HG03354 (cell line): ENCODE results near the gene GRM1.

Experiments
- ATAC-seq: cut with Tn5 transposase; IDR thresholded peaks from one replicate; pipeline ENCODE4 v1.9.1; 2021; ENCODE audit warnings: mild to moderate bottlenecking; ENCODE audit not compliant: unreplicated experiment, poor library complexity, severe bottlenecking

GRM1 gene

DNA sequence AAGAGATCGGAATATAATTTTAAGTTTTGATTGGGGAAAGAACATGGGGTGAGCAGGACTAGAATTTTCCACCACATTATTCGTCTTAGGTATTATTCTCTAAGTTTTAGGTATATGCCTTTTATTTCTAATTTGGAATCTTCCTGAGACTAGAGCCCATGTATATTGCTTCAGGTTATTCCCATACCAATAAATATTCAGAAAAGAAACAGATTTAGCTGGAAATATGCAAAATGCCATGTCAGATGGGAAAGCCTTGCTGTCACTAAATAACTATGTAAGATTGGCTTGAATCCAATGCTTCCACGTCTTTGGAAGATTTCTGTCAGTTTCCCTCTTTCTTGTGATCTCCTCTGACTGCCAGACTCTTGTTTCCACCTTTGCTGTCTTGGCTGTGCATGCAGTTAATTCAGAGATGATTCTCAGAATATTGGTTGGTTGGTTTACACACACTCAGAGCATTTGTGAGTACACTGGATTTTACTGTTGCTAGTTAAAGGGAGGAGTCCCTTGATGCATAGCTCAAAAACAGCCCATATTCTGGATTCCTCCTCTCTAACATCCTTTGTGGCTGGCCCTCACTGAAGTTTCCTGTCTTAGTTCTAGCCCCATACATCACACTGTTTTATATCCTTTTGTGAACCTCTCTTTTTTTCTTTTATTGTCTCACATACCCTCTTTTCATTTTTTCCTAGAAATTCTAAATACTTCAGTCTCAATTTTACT lies 64.3 kb downstream of the GRM1 start:
- no peak for ATAC-seq

DNA sequence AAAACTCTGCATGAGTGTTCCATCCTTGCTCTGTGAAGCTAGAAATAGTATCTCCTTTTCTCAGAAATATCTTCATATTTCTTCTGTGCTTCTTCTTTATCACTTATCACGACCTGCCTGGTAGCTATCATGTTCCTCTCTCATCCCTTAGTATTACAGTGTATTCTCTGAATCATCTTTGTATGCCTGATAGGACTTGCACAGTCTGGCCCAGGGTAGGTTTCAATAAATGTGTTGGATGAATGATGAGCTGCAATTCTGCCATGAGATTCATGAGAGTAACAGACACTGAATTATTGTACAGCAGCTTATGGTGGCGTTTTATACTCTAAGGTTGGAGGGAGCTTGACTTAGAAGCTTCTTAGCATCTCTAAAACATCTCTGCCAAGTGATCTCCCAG lies 66.6 kb downstream of the GRM1 start:
- ATAC-seq = no peak

DNA sequence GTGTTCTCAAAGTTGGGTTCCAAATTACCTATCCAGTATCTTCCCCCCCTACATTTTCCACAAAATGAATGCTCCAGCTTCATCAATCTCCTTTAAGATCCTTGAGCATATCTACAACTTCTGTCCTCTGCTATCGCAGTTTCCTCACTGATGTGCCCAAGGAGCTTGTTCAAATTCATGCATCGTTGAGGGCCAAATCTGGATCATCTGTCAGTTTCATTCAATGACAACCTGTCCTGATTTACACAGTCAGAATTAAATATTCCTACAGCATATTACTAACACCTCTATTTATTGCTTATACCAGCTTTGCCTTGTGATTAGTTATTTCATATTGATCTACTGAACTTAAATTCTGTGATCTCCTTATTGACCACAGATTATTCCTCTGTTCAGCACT lies 68.7 kb downstream of the GRM1 start:
- ATAC-seq = no peak

DNA sequence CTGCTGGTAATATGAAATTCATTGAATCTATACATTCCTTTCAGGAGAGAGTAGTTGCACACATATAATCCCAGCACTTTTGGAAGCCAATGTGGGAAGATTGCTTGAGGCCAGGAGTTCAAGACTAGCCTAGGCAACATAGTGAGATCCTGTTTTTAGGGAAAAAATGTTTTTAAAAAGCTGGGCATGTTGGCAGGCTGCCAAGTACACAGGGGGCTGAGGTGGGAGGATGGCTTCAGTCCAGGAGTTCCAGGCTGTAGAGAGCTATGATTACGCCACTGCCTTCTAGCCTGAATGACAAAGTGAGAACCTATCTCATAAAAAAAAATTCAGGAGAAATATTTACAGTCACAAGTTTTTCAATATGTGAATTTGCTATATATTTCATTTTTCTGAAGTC lies 71.9 kb downstream of the GRM1 start:
- no peak for ATAC-seq

DNA sequence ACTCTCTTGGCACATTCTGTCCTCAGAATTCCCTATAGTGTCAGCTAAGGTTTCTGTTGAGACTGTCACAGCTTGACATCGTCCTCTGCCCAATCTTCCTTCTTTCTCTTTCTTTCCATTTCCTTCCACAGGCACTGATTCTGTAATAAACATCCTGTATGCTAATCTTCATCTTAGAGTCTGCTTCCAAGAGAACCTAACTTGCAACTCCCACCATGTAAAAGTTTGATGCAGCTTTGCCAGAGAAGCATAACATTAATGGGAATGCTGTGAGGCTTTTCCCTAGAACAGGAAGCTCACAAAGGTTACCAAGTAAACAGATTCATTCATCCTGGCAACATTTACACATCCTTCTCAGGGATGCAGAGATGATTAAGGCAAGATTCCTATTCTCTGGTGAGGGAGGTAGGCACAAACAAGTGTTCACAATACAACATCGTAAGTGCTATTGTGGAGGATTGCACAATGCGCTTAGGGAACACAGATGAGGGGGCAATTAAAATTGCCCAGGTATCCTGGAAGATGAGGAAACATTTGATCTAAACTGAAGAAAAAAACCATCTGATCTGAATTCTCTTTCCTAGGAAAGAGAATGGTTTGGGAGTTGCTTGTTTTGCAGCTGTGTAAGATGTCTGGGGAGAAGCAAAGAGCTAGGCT lies 74.7 kb downstream of the GRM1 start:
- ATAC-seq = no peak

DNA sequence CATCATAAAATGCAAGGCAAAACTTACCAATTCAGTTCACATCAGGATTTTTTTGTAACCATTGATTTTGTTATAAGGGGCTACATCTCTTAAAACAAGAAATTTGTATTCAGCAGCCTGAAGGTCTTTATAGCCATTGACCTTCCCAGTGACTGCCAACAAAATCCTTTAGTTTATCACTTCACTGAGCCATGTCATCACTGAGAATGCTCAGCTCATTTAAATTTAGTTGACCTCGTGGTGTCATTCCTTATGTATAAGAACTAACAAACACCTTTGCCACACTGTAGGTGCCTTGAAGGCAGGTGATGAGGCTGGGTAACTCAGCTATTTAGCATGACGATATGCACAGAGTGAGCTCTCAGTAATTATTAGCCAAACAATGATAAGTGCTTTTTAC lies 77.7 kb downstream of the GRM1 start:
- ATAC-seq = no peak

DNA sequence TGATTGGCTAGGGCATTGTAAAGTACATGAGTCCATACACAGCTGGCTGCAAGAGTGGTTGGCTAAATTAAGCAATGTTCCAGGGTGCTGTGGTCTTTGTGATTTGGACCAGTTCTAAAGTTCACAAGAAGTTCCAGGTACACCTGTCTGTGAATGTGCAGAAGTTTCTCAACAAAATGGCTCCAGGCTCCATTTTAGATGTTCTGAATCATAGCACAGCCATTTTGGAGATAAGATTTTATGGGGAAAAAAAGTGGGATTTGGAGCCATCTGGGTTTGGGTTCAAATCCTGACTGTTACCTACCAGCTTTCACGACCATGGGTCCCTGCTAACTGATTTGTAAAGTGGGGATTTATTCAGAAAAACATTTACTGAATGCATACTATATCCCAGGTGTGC lies 82.1 kb downstream of the GRM1 start:
- no peak for ATAC-seq

DNA sequence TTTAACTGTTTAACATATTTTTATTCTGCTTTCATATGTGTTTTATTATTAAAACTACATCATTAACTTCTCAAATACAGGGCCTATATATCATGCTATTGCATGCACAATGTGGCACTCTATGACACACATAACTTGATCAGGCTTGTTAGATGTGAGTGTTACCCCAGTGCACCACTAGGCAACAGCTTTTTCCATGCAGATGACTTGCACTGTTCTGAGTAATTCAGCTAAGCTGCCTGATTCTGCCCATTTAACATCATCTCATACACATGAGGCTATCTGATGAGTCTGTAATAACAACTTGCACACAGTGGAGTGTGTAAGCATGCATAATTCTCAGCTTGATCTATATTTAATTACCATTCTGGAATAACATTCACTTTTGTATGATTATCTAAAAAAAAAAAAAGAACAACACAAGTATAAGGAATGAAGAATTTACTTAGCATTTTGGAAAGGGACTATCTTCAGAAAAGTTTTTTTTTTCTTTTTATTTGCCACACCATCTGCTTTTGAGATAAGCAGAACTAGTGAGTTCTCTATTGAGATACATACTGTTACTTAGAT lies 83.1 kb downstream of the GRM1 start:
- ATAC-seq = no peak

DNA sequence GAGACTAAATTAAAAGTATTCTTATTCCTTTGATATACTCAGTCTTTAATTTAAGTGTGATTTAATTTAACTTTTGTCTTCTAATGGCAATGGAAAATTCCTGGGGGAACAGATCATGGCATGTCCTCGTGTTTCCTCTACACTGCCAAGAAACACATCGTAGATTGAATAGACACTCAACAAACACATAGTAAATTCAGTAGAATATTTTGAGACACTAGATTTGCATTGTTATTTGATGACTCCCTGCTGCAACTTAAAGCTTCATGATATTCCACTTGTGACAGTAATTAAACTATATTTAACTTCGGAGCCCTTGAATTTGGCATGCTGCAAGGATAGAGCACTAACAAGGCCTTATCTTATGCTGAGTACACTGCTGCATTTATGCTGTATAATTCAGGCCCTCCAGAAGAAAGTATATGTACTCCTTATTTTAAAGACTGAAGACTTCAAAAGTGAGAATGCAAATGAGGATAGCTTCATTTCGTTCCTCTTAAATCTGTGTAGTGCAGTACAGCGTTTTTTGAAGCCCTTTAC lies 84.3 kb downstream of the GRM1 start:
- no peak for ATAC-seq

DNA sequence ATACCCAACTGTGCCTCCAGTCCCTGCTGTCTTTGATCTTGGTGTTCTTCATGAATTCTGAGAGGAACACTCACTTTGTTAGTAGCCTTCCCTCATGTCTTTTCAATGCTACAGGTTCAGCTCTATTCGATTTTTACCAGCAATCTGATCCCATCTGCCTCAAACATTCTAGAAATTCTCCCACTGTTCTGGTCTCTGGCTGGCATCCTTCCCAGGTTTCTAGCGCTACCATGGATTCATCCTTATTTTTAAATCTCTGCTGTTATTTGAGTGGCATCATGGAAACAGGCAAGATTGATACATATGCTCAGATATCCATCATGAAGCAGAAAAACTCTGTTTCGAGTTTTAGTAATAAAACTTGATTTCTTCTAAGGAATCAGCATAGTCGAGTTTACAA lies 94.8 kb downstream of the GRM1 start:
- ATAC-seq = no peak

DNA sequence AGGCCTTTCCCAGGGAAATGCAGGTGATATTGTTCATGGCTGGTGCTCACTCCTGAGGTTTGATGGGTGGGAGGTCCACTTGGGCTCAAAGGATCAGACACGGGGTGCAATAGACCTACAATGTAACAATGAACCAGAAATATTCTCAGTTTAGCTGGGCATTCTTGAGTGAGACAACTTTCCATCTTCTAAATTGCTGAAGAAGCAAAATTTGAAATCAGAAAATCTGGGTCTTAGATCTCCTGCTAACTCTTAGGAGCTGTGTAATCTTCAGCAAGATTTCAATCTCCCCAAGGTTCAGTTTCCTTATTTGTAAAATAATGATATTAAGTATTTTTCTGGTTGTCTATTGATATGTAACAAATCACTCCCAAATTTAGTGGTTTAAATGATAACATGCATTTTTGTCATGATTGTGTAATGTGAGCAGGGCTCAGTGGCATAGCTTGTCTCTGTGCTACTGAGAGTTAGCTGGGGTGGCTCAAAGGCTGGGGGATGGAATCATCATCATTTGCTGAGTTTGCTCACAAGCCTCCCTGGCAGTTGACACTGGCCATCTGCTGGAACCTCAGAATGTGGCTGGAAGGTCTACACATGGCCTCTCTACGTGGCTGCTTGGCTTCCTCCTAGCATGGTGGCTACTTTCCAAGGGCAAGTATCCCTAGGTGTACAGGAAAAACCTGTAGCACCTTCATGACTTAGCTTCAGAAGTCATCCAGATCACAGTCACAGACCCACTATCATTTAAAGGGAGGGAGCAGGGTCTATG lies 98.8 kb downstream of the GRM1 start:
- ATAC-seq = no peak

DNA sequence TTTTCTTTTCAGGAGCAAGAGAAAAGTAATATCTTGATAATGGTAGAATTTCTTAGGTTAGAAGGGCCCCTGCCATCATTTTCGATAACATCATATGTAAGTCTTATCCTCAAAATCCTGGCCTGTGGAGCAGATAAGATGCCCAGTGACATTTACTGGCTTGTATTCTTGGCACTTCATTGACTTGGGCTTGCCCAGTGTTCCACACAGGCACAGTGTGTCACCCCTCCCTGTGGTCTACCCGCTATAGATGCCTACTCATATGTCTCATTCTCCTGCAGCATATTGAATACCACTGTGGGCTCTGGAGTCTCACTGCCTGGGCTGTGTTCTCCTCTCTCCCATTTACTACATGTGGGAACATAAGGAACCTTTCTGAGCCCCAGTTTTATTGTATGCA lies 105.0 kb downstream of the GRM1 start:
- ATAC-seq = no peak

DNA sequence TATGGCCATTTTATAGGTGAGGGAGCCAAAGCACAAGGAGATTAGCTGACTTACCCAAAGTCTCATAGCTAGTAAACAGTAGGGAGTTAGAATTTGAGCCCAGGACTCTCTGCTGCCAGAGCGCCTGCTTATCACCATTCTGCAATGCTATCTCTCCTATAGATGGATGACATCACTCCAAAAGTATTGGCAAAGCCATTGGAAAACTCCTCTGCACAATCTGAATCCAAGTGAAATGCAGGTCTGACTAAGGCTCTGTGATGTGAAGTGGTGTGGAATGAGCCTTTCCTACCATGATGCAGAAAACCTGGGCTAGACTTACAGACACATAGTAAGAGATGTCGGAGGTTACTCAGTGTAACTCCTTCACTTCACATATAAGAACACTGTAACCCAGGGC lies 106.3 kb downstream of the GRM1 start:
- no peak for ATAC-seq

DNA sequence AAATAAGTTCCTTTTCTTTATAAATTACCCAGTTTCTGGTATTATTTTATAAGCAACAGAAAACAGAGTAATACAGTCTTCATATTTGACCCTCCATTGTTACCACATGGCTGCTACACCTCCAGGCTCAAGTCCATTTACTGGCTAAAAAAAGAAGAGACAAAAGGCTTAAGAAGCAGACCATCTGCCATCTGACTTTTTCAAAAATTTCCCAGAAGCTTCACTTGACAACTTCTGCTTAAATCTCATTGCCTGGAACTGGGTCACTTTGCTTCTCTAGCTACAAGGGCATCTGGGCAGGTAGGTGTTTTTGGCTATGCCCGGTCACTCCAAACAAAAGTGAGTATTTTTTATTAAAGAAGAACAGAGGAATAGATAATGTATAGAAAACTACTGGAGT lies 118.0 kb downstream of the GRM1 start:
- ATAC-seq = no peak

DNA sequence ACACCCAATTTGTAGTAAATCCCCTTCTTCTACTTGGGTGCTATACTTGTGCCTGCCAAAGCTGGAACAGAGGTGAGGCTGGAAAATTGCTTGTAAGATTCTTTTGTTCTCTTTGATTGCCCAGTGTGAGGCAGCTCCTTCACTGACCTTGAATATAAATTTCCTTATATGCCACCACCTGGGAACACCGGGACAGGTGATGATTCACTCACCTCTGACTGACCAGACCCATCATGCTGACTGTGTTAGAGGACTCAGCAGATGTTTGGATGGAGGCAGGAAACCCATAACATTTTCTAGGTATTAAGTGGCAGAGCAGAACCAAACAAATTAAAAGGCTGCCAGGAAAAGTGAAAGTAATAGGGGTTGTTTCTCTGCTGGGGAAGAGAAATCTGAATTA lies 120.9 kb downstream of the GRM1 start:
- ATAC-seq = no peak

DNA sequence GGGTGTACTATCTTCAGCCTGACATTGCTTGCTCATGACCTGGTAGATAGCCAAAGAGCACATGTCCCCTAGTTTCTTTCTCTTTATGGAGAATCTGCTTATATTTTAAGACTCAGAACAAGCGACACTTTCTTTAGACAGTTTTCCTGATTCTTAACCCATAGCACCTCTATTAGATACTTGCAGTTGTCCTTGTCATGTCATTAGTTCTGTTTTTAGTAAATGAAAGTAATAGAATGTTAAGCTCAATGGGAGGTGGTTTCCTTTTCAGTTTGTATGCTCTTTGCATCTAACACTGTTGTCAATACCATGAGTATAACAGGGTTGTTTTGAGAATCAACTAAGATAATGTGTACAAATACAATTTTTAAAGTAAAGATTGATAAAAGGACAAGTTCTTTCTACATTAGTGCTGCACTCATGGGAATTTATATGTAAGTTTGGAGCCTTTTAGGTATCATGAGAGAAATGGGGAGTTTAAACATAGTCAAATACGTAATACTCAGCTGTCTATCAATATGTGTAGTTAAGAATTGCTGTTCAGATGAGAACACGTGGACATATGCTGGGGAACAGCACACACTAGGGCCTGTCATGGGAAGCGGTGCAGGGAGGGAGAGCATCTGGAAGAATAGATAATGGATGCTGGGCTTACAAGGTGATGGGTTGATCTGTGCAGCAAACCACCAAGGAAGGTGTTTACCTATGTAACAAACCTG lies 124.3 kb downstream of the GRM1 start:
- ATAC-seq = peak; percentile 92

DNA sequence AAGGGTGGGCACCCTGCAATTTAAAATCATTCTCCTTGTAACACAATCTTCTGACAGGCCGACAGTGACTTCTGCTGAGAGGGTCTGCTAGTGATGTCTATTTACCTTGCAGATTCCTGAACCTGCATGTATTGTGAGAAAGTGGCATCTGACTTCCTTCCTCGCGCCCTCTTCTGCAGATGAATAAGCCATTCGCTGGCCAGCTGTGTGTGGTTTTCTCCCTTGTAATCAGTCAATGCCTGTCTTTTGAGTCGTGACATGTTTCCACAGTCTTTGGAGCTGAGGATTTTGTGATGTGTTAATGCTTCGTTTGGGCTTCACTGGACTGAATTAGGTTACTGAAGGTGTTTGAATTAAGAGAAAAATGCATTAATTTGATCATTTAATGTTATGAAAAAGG lies 125.3 kb downstream of the GRM1 start:
- peak; percentile 46 for ATAC-seq

DNA sequence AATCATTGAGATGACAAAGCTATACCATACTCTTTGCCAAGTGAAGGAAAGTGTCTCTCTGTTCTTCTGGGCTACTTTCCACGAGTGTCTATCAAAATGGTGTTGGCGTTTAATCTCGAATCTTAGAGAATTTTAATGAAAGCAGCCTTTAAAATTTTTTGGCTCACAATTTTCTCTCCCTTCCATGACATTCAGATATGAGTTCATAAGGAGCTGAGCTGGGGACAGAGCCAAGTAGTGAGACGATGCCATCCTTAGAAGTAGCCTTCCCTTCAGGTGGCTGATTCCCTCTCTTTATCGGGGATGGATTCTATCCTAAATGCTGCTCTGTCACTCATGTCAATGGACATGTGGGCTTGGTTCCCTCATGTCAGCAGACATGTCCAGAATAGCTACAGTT lies 132.8 kb downstream of the GRM1 start:
- ATAC-seq = no peak

DNA sequence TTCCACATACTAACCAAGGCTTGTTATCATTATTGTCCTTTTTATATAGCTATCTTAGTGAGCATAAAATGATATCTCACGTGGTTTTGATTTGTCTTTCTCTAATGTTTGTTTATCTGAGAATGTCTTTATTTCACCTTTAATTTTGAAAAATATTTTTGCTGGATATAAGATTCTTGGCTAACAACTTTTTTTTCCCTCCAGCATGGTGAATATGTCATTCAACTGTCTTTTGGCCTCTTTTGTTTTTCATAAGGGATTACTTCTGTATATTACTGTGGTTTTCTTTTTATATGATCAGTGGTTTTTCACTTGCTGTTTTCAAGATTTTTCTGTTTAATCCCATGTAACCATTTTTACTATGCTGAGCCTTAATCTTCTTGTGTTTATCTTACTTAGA lies 141.0 kb downstream of the GRM1 start:
- no peak for ATAC-seq

DNA sequence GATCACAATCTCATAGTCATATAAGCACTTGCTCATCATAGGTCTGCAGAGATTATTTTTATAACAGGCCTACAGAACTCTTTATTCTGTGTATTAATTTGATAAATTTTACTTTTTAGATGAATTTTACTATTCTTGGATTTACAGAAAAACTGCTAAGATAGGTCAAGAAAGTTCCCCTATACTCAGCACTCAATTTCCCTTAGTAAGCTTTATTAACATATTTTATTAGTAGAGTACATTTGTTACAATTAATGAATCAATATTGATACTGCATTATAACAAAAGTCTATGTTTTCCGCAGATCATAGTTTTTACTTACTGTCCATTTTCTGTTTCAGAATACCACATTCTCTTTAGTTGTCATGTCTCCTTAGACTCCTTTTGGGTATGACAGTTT lies 148.9 kb downstream of the GRM1 start:
- no peak for ATAC-seq
